ENCODE measurements around the gene RNF181.

DNA sequence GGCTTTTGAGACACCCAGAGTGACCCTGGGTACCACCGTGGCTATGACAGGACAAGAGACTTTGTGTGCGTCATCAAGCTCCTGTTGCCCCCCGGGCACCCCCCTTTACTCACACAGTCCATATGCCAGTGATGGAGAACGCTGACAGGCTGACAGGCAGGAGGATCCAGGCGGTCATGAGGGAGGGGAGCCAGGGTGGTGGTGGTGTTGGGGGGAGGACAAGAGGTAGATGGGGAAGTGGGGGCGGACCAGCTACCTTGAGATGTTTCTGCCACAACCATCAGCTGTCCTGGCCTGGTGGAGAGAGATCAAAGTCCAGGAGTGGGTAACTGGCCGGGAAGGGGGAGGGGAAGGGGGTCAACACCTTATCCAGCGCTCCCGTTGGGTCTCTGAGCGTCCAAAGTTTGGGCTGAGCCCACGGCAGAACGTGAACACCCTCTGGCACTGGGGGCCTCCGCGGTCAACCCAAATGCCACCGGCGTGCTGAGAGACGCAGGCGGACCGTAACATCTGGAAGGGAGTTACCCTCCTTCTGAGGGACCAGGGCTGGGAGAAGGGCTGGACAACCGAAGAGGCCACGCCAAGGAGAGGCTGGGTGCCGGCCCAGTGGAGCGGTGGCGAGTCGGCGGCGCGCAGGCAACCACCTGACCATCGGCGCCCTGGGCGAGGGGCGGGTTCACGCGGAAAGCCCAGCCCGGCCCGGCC lies 6.4 kb downstream of the RNF181 start:
- TF ChIP-seq, protein P1, sequence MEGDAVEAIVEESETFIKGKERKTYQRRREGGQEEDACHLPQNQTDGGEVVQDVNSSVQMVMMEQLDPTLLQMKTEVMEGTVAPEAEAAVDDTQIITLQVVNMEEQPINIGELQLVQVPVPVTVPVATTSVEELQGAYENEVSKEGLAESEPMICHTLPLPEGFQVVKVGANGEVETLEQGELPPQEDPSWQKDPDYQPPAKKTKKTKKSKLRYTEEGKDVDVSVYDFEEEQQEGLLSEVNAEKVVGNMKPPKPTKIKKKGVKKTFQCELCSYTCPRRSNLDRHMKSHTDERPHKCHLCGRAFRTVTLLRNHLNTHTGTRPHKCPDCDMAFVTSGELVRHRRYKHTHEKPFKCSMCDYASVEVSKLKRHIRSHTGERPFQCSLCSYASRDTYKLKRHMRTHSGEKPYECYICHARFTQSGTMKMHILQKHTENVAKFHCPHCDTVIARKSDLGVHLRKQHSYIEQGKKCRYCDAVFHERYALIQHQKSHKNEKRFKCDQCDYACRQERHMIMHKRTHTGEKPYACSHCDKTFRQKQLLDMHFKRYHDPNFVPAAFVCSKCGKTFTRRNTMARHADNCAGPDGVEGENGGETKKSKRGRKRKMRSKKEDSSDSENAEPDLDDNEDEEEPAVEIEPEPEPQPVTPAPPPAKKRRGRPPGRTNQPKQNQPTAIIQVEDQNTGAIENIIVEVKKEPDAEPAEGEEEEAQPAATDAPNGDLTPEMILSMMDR (IDR thresholded peaks at IDR 0.05) = no peak
- no peak for TF ChIP-seq POLR2A (IDR thresholded peaks at IDR 0.05)
